ENCODE data around the gene PTPRN2.

The PTPRN2 gene

GRCh38 chr7:157977717-157978496 is 609.7 kb downstream of the PTPRN2 start:
- DNase-seq: no peak

GRCh38 chr7:157977306-157977705 is 610.3 kb downstream of the PTPRN2 start:
- no peak for DNase-seq

- no peak for DNase-seq
Observed at GRCh38 chr7:157976406-157976805, 611.2 kb downstream of the PTPRN2 start.

GRCh38 chr7:157975401-157976372 is 611.9 kb downstream of the PTPRN2 start:
- DNase-seq: no peak

GRCh38 chr7:157974678-157975230 is 612.9 kb downstream of the PTPRN2 start:
- no peak for DNase-seq

- no peak for DNase-seq
Observed at GRCh38 chr7:157973971-157974677, 613.5 kb downstream of the PTPRN2 start.

DNA sequence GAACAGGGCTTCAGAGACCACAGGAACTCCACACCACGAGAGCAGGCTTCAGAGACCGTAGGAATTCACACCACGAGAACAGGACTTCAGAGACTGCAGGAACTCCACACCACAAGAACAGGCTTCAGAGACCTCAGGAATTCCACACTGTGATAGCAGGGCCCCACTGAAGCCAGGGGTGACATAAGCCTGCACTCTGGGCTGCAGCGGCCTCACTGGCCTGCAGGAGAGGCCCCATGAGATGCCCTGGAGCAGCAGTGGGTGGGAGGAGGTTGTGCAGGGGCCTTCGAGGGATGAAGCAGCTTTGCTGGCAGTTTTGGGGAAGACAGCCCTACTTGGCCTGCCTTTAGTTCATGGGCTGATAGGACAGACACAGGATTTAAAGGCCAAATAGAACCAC is 614.7 kb downstream of the PTPRN2 start:
- no peak for DNase-seq

GRCh38 chr7:157971501-157971900 is 616.1 kb downstream of the PTPRN2 start:
- no peak for DNase-seq

- no peak for DNase-seq
Observed at GRCh38 chr7:157970744-157971143, 616.9 kb downstream of the PTPRN2 start.

GRCh38 chr7:157969995-157970394 is 617.6 kb downstream of the PTPRN2 start:
- DNase-seq: no peak

DNA sequence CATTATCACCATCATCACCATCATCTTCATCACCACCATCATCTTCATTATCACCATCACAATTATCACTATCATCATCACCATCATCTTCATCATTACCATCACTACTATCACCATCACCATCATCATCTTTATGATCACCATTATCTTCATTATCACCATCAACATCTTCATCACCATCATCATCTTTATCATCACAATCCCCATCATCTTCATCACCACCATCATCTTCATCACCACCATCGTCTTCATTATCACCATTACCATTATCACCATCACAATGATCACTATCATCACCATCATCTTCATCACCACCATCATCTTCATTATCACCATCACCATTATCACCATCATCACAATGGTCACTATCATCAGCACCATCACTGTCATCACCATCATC is 621.1 kb downstream of the PTPRN2 start:
- no peak for DNase-seq

DNA sequence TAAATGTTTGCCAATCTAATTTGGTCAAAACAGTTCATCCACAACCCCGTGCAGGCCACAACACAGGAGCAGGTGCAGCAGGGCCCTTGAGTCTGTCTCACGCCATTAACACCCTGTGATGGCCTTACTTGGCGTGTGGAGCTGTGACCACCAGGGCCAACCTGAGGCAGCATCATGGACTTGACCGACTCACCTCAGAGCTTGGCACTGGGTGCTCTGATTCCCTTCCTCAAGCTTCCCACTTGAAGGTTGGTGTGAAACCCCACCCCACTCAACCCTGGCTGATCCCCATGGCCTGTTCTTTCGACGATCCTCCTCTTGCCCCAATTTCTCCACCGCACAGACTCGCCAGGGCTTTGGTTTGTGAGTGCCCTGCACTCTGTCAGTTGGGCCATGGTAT is 623.1 kb downstream of the PTPRN2 start:
- no peak for DNase-seq

GRCh38 chr7:157964016-157964415 is 623.6 kb downstream of the PTPRN2 start:
- no peak for DNase-seq

DNA sequence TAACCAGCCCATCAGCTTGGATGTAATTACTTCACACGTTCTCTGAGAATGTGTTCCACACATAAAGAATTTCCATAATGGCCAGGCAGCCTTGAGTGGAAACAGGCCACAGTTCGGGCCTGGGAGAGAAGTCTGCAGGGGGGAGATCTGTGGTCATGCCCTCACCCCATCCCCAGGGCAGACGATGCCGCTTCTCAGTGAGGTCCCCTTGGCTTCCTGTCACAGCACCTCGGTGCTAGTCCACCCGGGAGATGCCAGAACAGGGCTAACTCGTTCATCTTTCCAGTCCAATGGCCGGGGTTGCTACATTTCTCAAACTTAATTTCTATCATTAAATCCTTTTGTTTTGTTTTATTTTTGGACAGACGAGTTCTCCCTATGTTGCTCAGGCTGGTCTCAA is 624.1 kb downstream of the PTPRN2 start:
- no peak for DNase-seq

- no peak for DNase-seq
Observed at GRCh38 chr7:157962458-157963306, 624.9 kb downstream of the PTPRN2 start.

DNA sequence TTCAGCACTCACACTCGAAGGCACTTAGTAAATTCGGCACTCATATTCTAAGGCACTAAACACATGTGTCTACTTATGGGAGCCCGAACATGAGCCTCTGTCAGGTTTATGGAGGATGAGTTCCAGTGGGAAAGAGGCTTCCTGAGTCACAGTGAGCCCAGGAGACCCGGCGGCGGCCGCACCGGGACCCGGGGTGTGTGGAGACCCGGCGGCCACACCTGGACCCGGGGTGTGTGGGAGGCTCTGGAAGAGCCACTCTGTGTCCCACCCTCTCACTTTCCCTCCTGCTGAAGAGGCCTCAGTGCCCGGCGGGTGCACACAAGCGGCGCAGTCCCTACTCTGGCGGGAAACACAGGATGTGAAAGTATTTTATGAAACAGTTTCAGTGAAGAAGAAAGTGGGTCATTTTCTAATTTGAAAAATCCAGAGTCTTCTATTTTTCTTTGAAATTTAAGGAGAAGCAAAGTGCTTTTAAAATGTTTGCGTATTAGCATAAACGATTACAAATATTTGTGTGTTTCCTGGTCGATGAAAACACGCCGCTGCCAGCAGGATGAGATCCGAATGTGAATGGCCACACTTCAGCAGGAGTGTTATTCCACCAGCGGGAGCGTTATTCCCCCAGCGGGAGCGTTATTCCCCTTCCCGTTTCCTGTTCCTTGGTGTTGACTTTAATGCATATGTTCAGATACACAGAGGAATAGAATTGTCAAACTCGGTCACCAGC is 625.7 kb downstream of the PTPRN2 start:
- DNase-seq: no peak

DNA sequence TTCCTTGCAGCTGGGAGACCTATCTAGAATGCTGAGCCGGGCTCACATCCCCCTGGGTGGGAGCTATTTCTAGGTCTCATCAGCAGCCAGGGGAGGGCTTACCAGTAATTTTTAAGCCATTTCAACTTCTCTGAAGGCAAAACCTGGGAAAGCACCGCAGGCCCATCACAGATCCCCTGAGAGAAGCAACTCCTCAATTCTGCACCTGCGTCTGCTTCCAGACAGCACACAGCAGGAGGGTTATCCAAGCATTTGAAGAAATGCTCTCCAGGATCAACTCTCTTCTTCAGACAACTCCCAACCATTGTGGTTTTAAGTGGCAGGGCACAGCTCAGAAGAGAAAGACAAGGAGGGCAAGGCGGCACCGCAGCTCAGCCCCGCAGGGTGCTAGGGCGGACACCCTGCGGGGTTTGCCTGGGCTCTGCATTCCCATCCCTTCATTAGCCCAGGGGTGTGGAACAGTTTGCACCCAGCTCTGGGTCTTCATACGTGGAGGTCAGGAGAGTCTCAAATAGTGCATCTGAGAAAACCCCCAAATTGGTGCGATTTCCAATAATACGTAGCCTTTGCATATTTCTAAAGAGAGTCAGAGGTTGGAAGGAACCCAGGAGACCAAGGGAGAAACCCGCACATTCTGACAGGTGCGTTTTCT is 632.1 kb downstream of the PTPRN2 start:
- DNase-seq: no peak

DNA sequence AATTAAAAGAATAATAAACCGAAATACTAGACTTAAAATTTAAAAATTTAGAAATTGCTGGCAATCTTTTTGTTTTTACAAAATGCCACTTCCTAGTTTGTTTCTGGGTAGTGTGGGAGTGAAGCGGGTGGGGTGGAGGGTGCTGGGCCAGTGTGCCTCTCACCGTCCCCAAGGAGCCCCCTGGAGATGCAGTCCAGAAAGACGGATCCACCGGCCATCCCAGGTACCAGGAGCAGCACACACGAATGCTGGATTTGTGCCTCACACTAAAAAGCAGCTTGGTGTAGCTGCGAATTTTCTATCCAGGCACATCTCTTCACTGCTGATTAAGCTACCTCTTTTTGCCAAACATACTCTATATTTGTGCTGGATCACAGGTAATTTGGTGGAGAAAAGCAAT is 632.7 kb downstream of the PTPRN2 start:
- no peak for DNase-seq

- no peak for DNase-seq
Observed at GRCh38 chr7:157952841-157953645, 634.6 kb downstream of the PTPRN2 start.
